WTC11 (cell line): ENCODE results near the gene ZFC3H1. TPM values are rescaled to one million over a fixed set of nuclear protein-coding genes. Genes with fewer than 3 reads are reported as not detected.

Experiments
- ATAC-seq: fragments of 200-7000 bp; cut with Tn5 transposase; 2 replicates; pipeline ENCODE4 v1.10.0; 2021; ENCODE audit warnings: mild to moderate bottlenecking, moderate library complexity
- CTCF ChIA-PET: fragments of 300-600 bp; sonication (Branson Sonifier 250); formaldehyde crosslinking; loops from one replicate; lab custom pipeline; 2021; ENCODE audit warnings: antibody characterized with exemption; lab: Charles Lee
- POLR2A ChIA-PET: fragments of 350-600 bp; sonication (Branson Sonifier 250); formaldehyde crosslinking; loops from one replicate; lab custom pipeline; 2021; ENCODE audit warnings: antibody characterized with exemption; lab: Charles Lee
- DNase-seq: peaks from one replicate; pipeline ENCODE4 v3.0.0; 2021; ENCODE audit warnings: low spot score
- H3K27ac Mint-ChIP-seq: 2 replicates; pipeline ENCODE4 v1.8.0; 2021; ENCODE audit warnings: mixed read lengths
- H3K27me3 Mint-ChIP-seq: 2 replicates; pipeline ENCODE4 v1.8.0; 2021; ENCODE audit warnings: low read depth, mild to moderate bottlenecking, moderate library complexity, mixed read lengths
- H3K36me3 Mint-ChIP-seq: 2 replicates; pipeline ENCODE4 v1.8.0; 2021; ENCODE audit warnings: mixed read lengths
- H3K4me1 Mint-ChIP-seq: 2 replicates; pipeline ENCODE4 v1.8.0; 2022; ENCODE audit warnings: mixed read lengths
- H3K4me3 Mint-ChIP-seq: 2 replicates; pipeline ENCODE4 v1.8.0; 2021; ENCODE audit warnings: mild to moderate bottlenecking, moderate library complexity, mixed read lengths
- H3K9me3 Mint-ChIP-seq: 2 replicates; pipeline ENCODE4 v1.8.0; 2021; ENCODE audit warnings: mixed read lengths
- CREB1 ChIP-seq: sonication (generic); formaldehyde crosslinking; IDR thresholded peaks from 2 replicates; pipeline ENCODE4 v1.8.0; 2023; ENCODE audit warnings: mild to moderate bottlenecking, missing genetic modification reagents
- E2F4 ChIP-seq: sonication (generic); formaldehyde crosslinking; IDR thresholded peaks from 2 replicates; pipeline ENCODE4 v1.8.1; 2022; ENCODE audit warnings: low read depth, mild to moderate bottlenecking, moderate library complexity, missing genetic modification reagents, borderline replicate concordance
- EMX1 ChIP-seq: fragments of 250-450 bp; sonication (Bioruptor Pico); IDR thresholded peaks from 2 replicates; pipeline ENCODE4 v1.8.0; 2021; ENCODE audit warnings: mild to moderate bottlenecking
- ETV6 ChIP-seq: sonication (generic); formaldehyde crosslinking; IDR thresholded peaks from 2 replicates; pipeline ENCODE4 v1.8.1; 2022; ENCODE audit warnings: mild to moderate bottlenecking, missing genetic modification reagents
- FOXP1 ChIP-seq: sonication (generic); formaldehyde crosslinking; IDR thresholded peaks from 2 replicates; pipeline ENCODE4 v1.8.0; 2022; ENCODE audit warnings: missing genetic modification reagents, mild to moderate bottlenecking, moderate library complexity, borderline replicate concordance
- FOXP4 ChIP-seq: sonication (generic); formaldehyde crosslinking; IDR thresholded peaks from 2 replicates; pipeline ENCODE4 v1.8.0; 2022; ENCODE audit warnings: mild to moderate bottlenecking, missing genetic modification reagents
- GABPB1 ChIP-seq: sonication (generic); formaldehyde crosslinking; IDR thresholded peaks from 2 replicates; pipeline ENCODE4 v1.8.1; 2023; ENCODE audit warnings: mild to moderate bottlenecking, missing genetic modification reagents
- GRHL2 ChIP-seq: fragments of 250-450 bp; sonication (Bioruptor Pico); IDR thresholded peaks from 2 replicates; pipeline ENCODE4 v1.8.0; 2022; ENCODE audit warnings: mild to moderate bottlenecking, moderate library complexity; ENCODE audit not compliant: insufficient replicate concordance, severe bottlenecking
- GTF2I ChIP-seq: fragments of 250-450 bp; sonication (Bioruptor Pico); conservative IDR thresholded peaks from 2 replicates; pipeline ENCODE4 v1.4.0; 2021; ENCODE audit warnings: mild to moderate bottlenecking
- IRF1 ChIP-seq: sonication (generic); formaldehyde crosslinking; IDR thresholded peaks from 2 replicates; pipeline ENCODE4 v1.8.0; 2023; ENCODE audit warnings: missing genetic modification reagents
- IRF2 ChIP-seq: sonication (generic); formaldehyde crosslinking; IDR thresholded peaks from 2 replicates; pipeline ENCODE4 v1.8.0; 2022; ENCODE audit warnings: low read depth, missing genetic modification reagents, borderline replicate concordance
- JAZF1 ChIP-seq: fragments of 250-450 bp; sonication (Bioruptor Pico); IDR thresholded peaks from 2 replicates; pipeline ENCODE4 v1.9.0; 2021; ENCODE audit warnings: moderate library complexity, mild to moderate bottlenecking, inconsistent platforms
- JUN ChIP-seq: sonication (generic); formaldehyde crosslinking; IDR thresholded peaks from 2 replicates; pipeline ENCODE4 v1.8.0; 2023; ENCODE audit warnings: mild to moderate bottlenecking, missing genetic modification reagents
- MYBL2 ChIP-seq: sonication (generic); formaldehyde crosslinking; IDR thresholded peaks from 2 replicates; pipeline ENCODE4 v1.8.1; 2023; ENCODE audit warnings: mild to moderate bottlenecking, moderate library complexity, missing genetic modification reagents
- NFYB ChIP-seq: sonication (generic); formaldehyde crosslinking; conservative IDR thresholded peaks from 2 replicates; pipeline ENCODE4 v1.8.0; 2022; ENCODE audit warnings: low read depth, missing genetic modification reagents
- NR3C1 ChIP-seq: sonication (generic); formaldehyde crosslinking; conservative IDR thresholded peaks from 2 replicates; pipeline ENCODE4 v1.8.1; 2023; ENCODE audit warnings: low read depth, mild to moderate bottlenecking, missing genetic modification reagents
- PREB ChIP-seq: sonication (generic); formaldehyde crosslinking; IDR thresholded peaks from 2 replicates; pipeline ENCODE4 v1.8.1; 2022; ENCODE audit warnings: mild to moderate bottlenecking, missing genetic modification reagents, moderate library complexity, borderline replicate concordance
- PRRX2 ChIP-seq: fragments of 250-450 bp; sonication (Bioruptor Pico); IDR thresholded peaks from 2 replicates; pipeline ENCODE4 v1.8.0; 2021; ENCODE audit warnings: mild to moderate bottlenecking
- RELA ChIP-seq: sonication (generic); formaldehyde crosslinking; IDR thresholded peaks from 2 replicates; pipeline ENCODE4 v1.8.1; 2022; ENCODE audit warnings: missing genetic modification reagents, mild to moderate bottlenecking, borderline replicate concordance
- SMAD4 ChIP-seq: sonication (generic); formaldehyde crosslinking; IDR thresholded peaks from 2 replicates; pipeline ENCODE4 v1.8.0; 2022; ENCODE audit warnings: mild to moderate bottlenecking, missing genetic modification reagents
- SOX15 ChIP-seq: fragments of 250-450 bp; sonication (Bioruptor Pico); IDR thresholded peaks from 2 replicates; pipeline ENCODE4 v1.9.0; 2021; ENCODE audit warnings: mild to moderate bottlenecking
- SP1 ChIP-seq: sonication (generic); formaldehyde crosslinking; conservative IDR thresholded peaks from 2 replicates; pipeline ENCODE4 v1.8.1; 2022; ENCODE audit warnings: missing genetic modification reagents
- TCF7 ChIP-seq: sonication (generic); formaldehyde crosslinking; IDR thresholded peaks from 2 replicates; pipeline ENCODE4 v1.8.0; 2022; ENCODE audit warnings: mild to moderate bottlenecking, low read depth, missing genetic modification reagents, moderate library complexity
- USF2 ChIP-seq: sonication (generic); formaldehyde crosslinking; IDR thresholded peaks from 2 replicates; pipeline ENCODE4 v1.8.1; 2023; ENCODE audit warnings: mild to moderate bottlenecking, missing genetic modification reagents, moderate library complexity
- ZBTB21 ChIP-seq: sonication (generic); formaldehyde crosslinking; IDR thresholded peaks from 2 replicates; pipeline ENCODE4 v1.8.1; 2023; ENCODE audit warnings: mild to moderate bottlenecking, missing genetic modification reagents, borderline replicate concordance
- ZNF396 ChIP-seq: fragments of 250-450 bp; sonication (Bioruptor Pico); IDR thresholded peaks from 2 replicates; pipeline ENCODE4 v1.8.0; 2021; ENCODE audit warnings: mild to moderate bottlenecking, moderate library complexity, borderline replicate concordance
- ZNF512 ChIP-seq: sonication (generic); formaldehyde crosslinking; IDR thresholded peaks from 2 replicates; pipeline ENCODE4 v1.8.1; 2022; ENCODE audit warnings: missing genetic modification reagents, borderline replicate concordance
- total RNA-seq: library from RNA; stranded (reverse); gene quantifications from 3 replicates; pipeline ENCODE4 v1.2.3, GENCODE V29; 2021

ZFC3H1 gene
- total RNA-seq, 1 experiment from 2014 or later = 33.9 TPM

- DNase-seq = no peak
- no peak overlapping the region for H3K27ac Mint-ChIP-seq
- H3K9me3 Mint-ChIP-seq = peaks cover 3% of the 10 kb centered on the region; the same call in 1 of the 2 replicates
- no peak for ATAC-seq
- H3K36me3 Mint-ChIP-seq = peaks cover 3% of the 10 kb centered on the region; the same call in 1 of the 2 replicates
- POLR2A ChIA-PET = no interaction called here
- H3K27me3 Mint-ChIP-seq = no peaks in the 10 kb centered on the region
- no peak overlapping the region for H3K4me3 Mint-ChIP-seq
- H3K4me1 Mint-ChIP-seq = peaks cover 14% of the 10 kb centered on the region
- CTCF ChIA-PET = interaction anchor here (2.1 kb wide), 1 partner anchor 146 kb away, joined by 8 read pairs; no protein-coding TSS in a partner anchor
- TF ChIP-seq JUN (no peak), TCF7 (CRISPR knock-in tag) (no peak), EMX1 (CRISPR knock-in tag) (no peak), USF2 (CRISPR knock-in tag) (no peak), SMAD4 (CRISPR knock-in tag) (no peak), NFYB (CRISPR knock-in tag) (no peak), ETV6 (no peak), RELA (CRISPR knock-in tag) (no peak), FOXP4 (no peak), FOXP1 (CRISPR knock-in tag) (no peak), SOX15 (CRISPR knock-in tag) (no peak), PREB (no peak), IRF2 (CRISPR knock-in tag) (no peak), ZNF396 (CRISPR knock-in tag) (no peak)
These were observed 62.1 kb downstream of the ZFC3H1 start for GRCh38 chr12:71601546-71601945.

GRCh38 chr12:71599210-71599609, 64.4 kb downstream of the ZFC3H1 start:
- ChIA-PET POLR2A (no interaction called here), CTCF (no interaction called here)
- DNase-seq (no peak), ATAC-seq (no peak)
- Mint-ChIP-seq H3K27me3 (no peaks in the 10 kb centered on the region), H3K27ac (no peak overlapping the region), H3K4me1 (peaks cover 14% of the 10 kb centered on the region), H3K36me3 (no peaks in the 10 kb centered on the region), H3K4me3 (no peak overlapping the region), H3K9me3 (peaks cover 3% of the 10 kb centered on the region; the same call in 1 of the 2 replicates)
- TF ChIP-seq ZBTB21 (CRISPR knock-in tag) = no peak
- TF ChIP-seq E2F4 = no peak

GRCh38 chr12:71594214-71594948, 69.3 kb downstream of the ZFC3H1 start:
- CTCF ChIA-PET = interaction anchor here (0.7 to 2.0 kb wide), 4 partner anchors 42 to 202 kb away, joined by 3 to 7 read pairs (median 4); no protein-coding TSS in a partner anchor
- POLR2A ChIA-PET = no interaction called here
- TF ChIP-seq PRRX2 (CRISPR knock-in tag) (no peak), ETV6 (no peak), IRF1 (CRISPR knock-in tag) (no peak), JAZF1 (CRISPR knock-in tag) (no peak), NR3C1 (CRISPR knock-in tag) (no peak), ZNF512 (CRISPR knock-in tag) (no peak), MYBL2 (CRISPR knock-in tag) (no peak), GABPB1 (CRISPR knock-in tag) (no peak), CREB1 (no peak), SP1 (CRISPR knock-in tag) (no peak), GRHL2 (CRISPR knock-in tag) (no peak), GTF2I (CRISPR knock-in tag) (no peak)

More at GRCh38 chr12:71594214-71594948, 69.3 kb downstream of the ZFC3H1 start:
- no peaks in the 10 kb centered on the region for H3K27me3 Mint-ChIP-seq
- no peak overlapping the region for H3K4me3 Mint-ChIP-seq
- H3K9me3 Mint-ChIP-seq = peaks cover 4% of the 10 kb centered on the region; the same call in 1 of the 2 replicates
- ATAC-seq (no peak), DNase-seq (no peak)
- H3K36me3 Mint-ChIP-seq = no peaks in the 10 kb centered on the region
- H3K4me1 Mint-ChIP-seq = peaks cover 9% of the 10 kb centered on the region
- no peak overlapping the region for H3K27ac Mint-ChIP-seq
